TTC549 (cell line): Measurements from ENCODE around the gene FRAT2.
"Not testable (repeated sequence)": the region's sequence is repeated elsewhere in the genome, so short reads cannot be mapped to it uniquely, and the experiment has no call there.

Experiments used
- FAIRE-seq: peaks from 2 replicates; lab custom pipeline; 2012; peaks lifted over from hg19 to GRCh38; lab: Jason Lieb, UNC

Gene FRAT2

GRCh38 chr10:97356318-97356914, 21.9 kb upstream of the FRAT2 start:
- no peak for FAIRE-seq

- no peak for FAIRE-seq
These were observed 21.0 kb upstream of the FRAT2 start for GRCh38 chr10:97355571-97355975.

- no peak for FAIRE-seq
These were observed 19.4 kb upstream of the FRAT2 start for GRCh38 chr10:97353945-97354344.

GRCh38 chr10:97349752-97350513, 15.4 kb upstream of the FRAT2 start:
- FAIRE-seq: no peak

- FAIRE-seq: no peak
These were observed 12.8 kb upstream of the FRAT2 start for GRCh38 chr10:97347317-97347716.

GRCh38 chr10:97343664-97344063, 9.1 kb upstream of the FRAT2 start:
- FAIRE-seq: not testable (repeated sequence)

GRCh38 chr10:97341416-97341815, 6.9 kb upstream of the FRAT2 start:
- FAIRE-seq: no peak

GRCh38 chr10:97338041-97338440, 3.5 kb upstream of the FRAT2 start:
- no peak for FAIRE-seq

- no peak for FAIRE-seq
These were observed 2.7 kb upstream of the FRAT2 start for GRCh38 chr10:97336942-97337831.

- no peak for FAIRE-seq
These were observed 1.9 kb upstream of the FRAT2 start for GRCh38 chr10:97336446-97336845.

- FAIRE-seq: no peak
These were observed 1.5 kb upstream of the FRAT2 start for GRCh38 chr10:97336006-97336405.

GRCh38 chr10:97335188-97335619, 675 bp upstream of the FRAT2 start:
- no peak for FAIRE-seq

- FAIRE-seq: no peak
These were observed 744 bp downstream of the FRAT2 start for GRCh38 chr10:97333601-97334369.

- no peak for FAIRE-seq
These were observed 1.3 kb downstream of the FRAT2 start for GRCh38 chr10:97333351-97333600.

- no peak for FAIRE-seq
These were observed 1.8 kb downstream of the FRAT2 start for GRCh38 chr10:97332591-97333350.

GRCh38 chr10:97331153-97331703, 3.3 kb downstream of the FRAT2 start:
- FAIRE-seq: no peak

GRCh38 chr10:97329766-97330165, 4.8 kb downstream of the FRAT2 start:
- FAIRE-seq: no peak

GRCh38 chr10:97328646-97329453, 5.7 kb downstream of the FRAT2 start:
- no peak for FAIRE-seq

- FAIRE-seq: no peak
These were observed 6.9 kb downstream of the FRAT2 start for GRCh38 chr10:97327348-97328294.
